ENCODE measurements around the gene COL8A2.

- TF ChIP-seq YY1 (IDR thresholded peaks at IDR 0.05; ENCODE audit: insufficient read depth, insufficient read length) (no peak), ZNF274 (IDR thresholded peaks at IDR 0.05; ENCODE audit: low read depth, low read length) (no peak), SUZ12 (IDR thresholded peaks at IDR 0.05; ENCODE audit: extremely low read depth, insufficient read depth, insufficient read length) (no peak)
Measured at GRCh38 chr1:36085126-36085525, 39.9 kb downstream of the COL8A2 start.

All from NT2/D1 (cell line).